OCI-LY7 (cell line): ENCODE measurements around the gene PRDM10. TPM values are rescaled to one million over a fixed set of nuclear protein-coding genes. Genes with fewer than 3 reads are reported as not detected.
A peak's percentile ranks its signal among the peaks of the same experiment; 100 is the strongest.

ENCODE experiments used
- BruUV-seq: library from RNA; stranded (reverse); fragments of 400-500 nt; replicated peaks from 2 replicates; lab custom pipeline; 2021; lab: Mats Ljungman, UMichigan
- CTCF ChIA-PET: fragments of 300-600 bp; sonication (Branson Sonifier 250); formaldehyde crosslinking; loops from one replicate; lab custom pipeline; 2022; ENCODE audit warnings: antibody characterized with exemption; ENCODE audit not compliant: unreplicated experiment; lab: Charles Lee
- POLR2A ChIA-PET: fragments of 300-600 bp; sonication (Branson Sonifier 250); formaldehyde crosslinking; loops from one replicate; lab custom pipeline; 2022; ENCODE audit warnings: antibody characterized with exemption; lab: Charles Lee
- DNase-seq: peaks from one replicate; pipeline ENCODE4 v3.0.0-alpha.2; 2015; ENCODE audit warnings: low spot score
- H2AFZ ChIP-seq: fragments of 200-600 bp; sonication (generic), shearing (Covaris generic); 2 replicates; pipeline ENCODE4 v1.6.1; 2014; ENCODE audit warnings: mild to moderate bottlenecking, antibody characterized with exemption, low read length, moderate library complexity
- H3K27ac ChIP-seq: fragments of 200-600 bp; sonication (generic); 2 replicates; pipeline ENCODE4 v1.5.1; 2014; ENCODE audit warnings: mixed run types, low read depth, mild to moderate bottlenecking, moderate library complexity, low read length, inconsistent platforms; ENCODE audit not compliant: poor library complexity, severe bottlenecking
- H3K36me3 ChIP-seq: fragments of 200-600 bp; sonication (generic); 2 replicates; pipeline ENCODE4 v1.6.1; 2014; ENCODE audit warnings: mild to moderate bottlenecking, antibody characterized with exemption, low read length, moderate library complexity, mixed read lengths; ENCODE audit not compliant: insufficient read depth
- H3K4me1 ChIP-seq: fragments of 200-600 bp; sonication (generic); 2 replicates; pipeline ENCODE4 v1.5.1; 2014; ENCODE audit warnings: mild to moderate bottlenecking, low read length; ENCODE audit not compliant: insufficient read depth, poor library complexity, severe bottlenecking
- H3K4me2 ChIP-seq: fragments of 200-600 bp; sonication (generic); 2 replicates; pipeline ENCODE4 v1.6.1; 2014; ENCODE audit warnings: mild to moderate bottlenecking, low read length
- H3K4me3 ChIP-seq: fragments of 200-600 bp; sonication (generic); 2 replicates; pipeline ENCODE4 v1.5.1; 2014; ENCODE audit warnings: mild to moderate bottlenecking, low read depth, low read length; ENCODE audit not compliant: poor library complexity, severe bottlenecking
- H3K79me2 ChIP-seq: fragments of 200-600 bp; sonication (generic); 2 replicates; pipeline ENCODE4 v1.6.1; 2016; ENCODE audit warnings: low read depth, mild to moderate bottlenecking, low read length, moderate library complexity, mixed read lengths; ENCODE audit not compliant: insufficient read depth
- H3K9me2 ChIP-seq: fragments of 200-600 bp; sonication (generic); 2 replicates; pipeline ENCODE4 v1.6.1; 2016; ENCODE audit warnings: mild to moderate bottlenecking, low read length, mixed read lengths; ENCODE audit not compliant: insufficient read depth
- H3K9me3 ChIP-seq: fragments of 200-600 bp; sonication (generic); 2 replicates; pipeline ENCODE4 v1.6.1; 2014; ENCODE audit warnings: mild to moderate bottlenecking, mixed run types, low read length, mixed read lengths
- H4K20me1 ChIP-seq: fragments of 200-600 bp; sonication (generic); 2 replicates; pipeline ENCODE4 v1.6.1; 2014; ENCODE audit warnings: mild to moderate bottlenecking, antibody characterized with exemption, low read length, moderate library complexity, mixed read lengths; ENCODE audit not compliant: insufficient read depth
- EZH2phosphoT487 ChIP-seq: fragments of 200-600 bp; sonication (generic); IDR thresholded peaks from 2 replicates; pipeline ENCODE4 v1.6.1; 2018; ENCODE audit warnings: low read depth, borderline replicate concordance, mild to moderate bottlenecking, mixed run types, antibody characterized with exemption, low read length, moderate library complexity, mixed read lengths
- intact Hi-C: fragments of 100-400 bp; cut with micrococcal nuclease; formaldehyde crosslinking; loops from one replicate; pipeline ENCODE4 v1.10.0; 2022; ENCODE audit not compliant: unreplicated experiment
- total RNA-seq, 2 experiments: library from RNA; depleted of rRNA in 1 of 2; stranded (reverse); fragments of >200 nt in 1 of 2; shearing (Covaris generic) in 1 of 2; gene quantifications; 2 replicates each; pipeline ENCODE4 v1.2.3, GENCODE V29; 2014 to 2022
- TF ChIP-seq, protein P1 (sequence below): fragments of 200-600 bp; sonication (generic); conservative IDR thresholded peaks from 2 replicates; pipeline ENCODE4 v1.5.1; 2014; ENCODE audit warnings: mild to moderate bottlenecking, antibody characterized with exemption, low read length, moderate library complexity, mixed read lengths

The PRDM10 gene
- total RNA-seq, 2 experiments from 2014 or later = 29.8 to 60.6 TPM

DNA sequence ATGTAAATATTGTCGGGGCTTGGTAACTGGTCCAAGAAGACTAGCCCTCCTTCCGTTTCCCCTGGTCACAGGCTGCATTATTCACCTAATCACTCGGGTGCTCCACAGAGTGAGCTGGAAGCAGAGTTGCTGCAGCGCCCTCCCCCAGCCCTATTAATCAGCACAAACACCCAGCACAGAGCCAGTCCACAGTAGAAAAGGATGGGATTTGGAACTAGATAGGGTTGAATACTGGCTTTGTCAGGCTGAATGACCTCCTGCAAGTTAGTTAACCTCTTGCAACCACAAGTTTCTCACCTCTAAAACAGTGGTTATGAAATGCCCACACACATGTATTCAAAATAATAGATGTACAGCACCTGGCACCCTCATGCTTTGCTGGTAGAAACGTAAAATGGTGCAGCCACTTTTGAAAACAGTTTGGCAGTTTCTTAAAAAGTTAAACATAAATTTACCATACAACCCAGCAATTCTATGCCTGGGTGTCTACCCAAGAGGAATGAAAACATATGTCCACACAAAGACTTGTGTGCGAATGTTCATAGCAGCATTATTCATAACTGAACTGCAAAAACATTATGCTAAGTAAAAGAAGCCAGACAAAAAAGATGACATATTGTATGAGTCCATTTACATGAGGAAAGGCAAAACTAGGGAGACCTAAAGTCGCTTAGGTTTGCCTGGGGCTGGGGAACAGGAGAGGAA lies 35.4 kb upstream of the PRDM10 start:
- Histone ChIP-seq H3K36me3 (no peaks in the 10 kb centered on the region), H3K4me2 (0 out of 2 replicates have a peak overlapping the region, but pooled peaks have one; percentile 4), H3K9me3 (no peaks in the 10 kb centered on the region), H3K9me2 (no peaks in the 10 kb centered on the region), H2AFZ (no peak overlapping the region), H3K4me3 (no peak overlapping the region), H4K20me1 (no peaks in the 10 kb centered on the region), H3K79me2 (no peaks in the 10 kb centered on the region), H3K4me1 (peaks cover 15% of the 10 kb centered on the region), H3K27ac (no peak overlapping the region)
- BruUV-seq = no TSS peak
- ChIA-PET CTCF (no interaction called here), POLR2A (interaction anchor here (1.2 kb wide), 1 partner anchor 81 kb away, joined by 3 read pairs; no protein-coding TSS in a partner anchor)
- intact Hi-C loops = no loop called here
- TF ChIP-seq EZH2phosphoT487 = no peak
- TF ChIP-seq, protein P1, sequence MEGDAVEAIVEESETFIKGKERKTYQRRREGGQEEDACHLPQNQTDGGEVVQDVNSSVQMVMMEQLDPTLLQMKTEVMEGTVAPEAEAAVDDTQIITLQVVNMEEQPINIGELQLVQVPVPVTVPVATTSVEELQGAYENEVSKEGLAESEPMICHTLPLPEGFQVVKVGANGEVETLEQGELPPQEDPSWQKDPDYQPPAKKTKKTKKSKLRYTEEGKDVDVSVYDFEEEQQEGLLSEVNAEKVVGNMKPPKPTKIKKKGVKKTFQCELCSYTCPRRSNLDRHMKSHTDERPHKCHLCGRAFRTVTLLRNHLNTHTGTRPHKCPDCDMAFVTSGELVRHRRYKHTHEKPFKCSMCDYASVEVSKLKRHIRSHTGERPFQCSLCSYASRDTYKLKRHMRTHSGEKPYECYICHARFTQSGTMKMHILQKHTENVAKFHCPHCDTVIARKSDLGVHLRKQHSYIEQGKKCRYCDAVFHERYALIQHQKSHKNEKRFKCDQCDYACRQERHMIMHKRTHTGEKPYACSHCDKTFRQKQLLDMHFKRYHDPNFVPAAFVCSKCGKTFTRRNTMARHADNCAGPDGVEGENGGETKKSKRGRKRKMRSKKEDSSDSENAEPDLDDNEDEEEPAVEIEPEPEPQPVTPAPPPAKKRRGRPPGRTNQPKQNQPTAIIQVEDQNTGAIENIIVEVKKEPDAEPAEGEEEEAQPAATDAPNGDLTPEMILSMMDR = peak; percentile 29; the same call in 1 of the 2 replicates
- peak; percentile 34 for DNase-seq

GRCh38 chr11:130037058-130037457 lies 34.4 kb upstream of the PRDM10 start:
- Histone ChIP-seq H3K36me3 (no peaks in the 10 kb centered on the region), H3K79me2 (no peaks in the 10 kb centered on the region), H4K20me1 (no peaks in the 10 kb centered on the region), H3K4me2 (no peak overlapping the region), H3K27ac (no peak overlapping the region), H3K4me1 (peaks cover 14% of the 10 kb centered on the region), H3K4me3 (no peak overlapping the region), H3K9me3 (no peaks in the 10 kb centered on the region), H2AFZ (no peak overlapping the region), H3K9me2 (no peaks in the 10 kb centered on the region)
- TF ChIP-seq EZH2phosphoT487 = no peak
- TF ChIP-seq, protein P1 = no peak
- CTCF ChIA-PET = no interaction called here
- no peak for DNase-seq
- POLR2A ChIA-PET = interaction anchor here (0.7 to 1.2 kb wide), 4 partner anchors 12 to 129 kb away, joined by 3 to 4 read pairs (median 4); no protein-coding TSS in a partner anchor
- intact Hi-C loops = no loop called here
- BruUV-seq = no TSS peak

GRCh38 chr11:130034236-130034635 lies 31.6 kb upstream of the PRDM10 start:
- intact Hi-C loops = no loop called here
- Histone ChIP-seq H3K79me2 (no peaks in the 10 kb centered on the region), H3K36me3 (no peaks in the 10 kb centered on the region), H3K9me2 (no peaks in the 10 kb centered on the region), H4K20me1 (no peaks in the 10 kb centered on the region), H2AFZ (no peak overlapping the region), H3K27ac (no peak overlapping the region), H3K9me3 (no peaks in the 10 kb centered on the region), H3K4me1 (peaks cover 22% of the 10 kb centered on the region), H3K4me3 (no peak overlapping the region), H3K4me2 (0 out of 2 replicates have a peak overlapping the region, but pooled peaks have one; percentile 14)
- no peak for TF ChIP-seq EZH2phosphoT487
- TF ChIP-seq, protein P1 = no peak
- no peak for DNase-seq
- POLR2A ChIA-PET = interaction anchor here (0.7 to 2.2 kb wide), 4 partner anchors 15 to 117 kb away, joined by 3 to 13 read pairs (median 3); partner anchors contain the start of gene PRDM10
- CTCF ChIA-PET = no interaction called here
- no TSS peak for BruUV-seq
